M059J (cell line): ENCODE results near the gene CCDC141. TPM values are rescaled to one million over a fixed set of nuclear protein-coding genes. Genes with fewer than 3 reads are reported as not detected.
A peak's percentile ranks its signal among the peaks of the same experiment; 100 is the strongest.

Experiments used
- DNase-seq: peaks from one replicate; pipeline ENCODE4 v3.0.0-alpha.2; 2012; ENCODE audit warnings: low read depth
- total RNA-seq: library from RNA; depleted of rRNA; stranded (reverse); fragments of >200 nt; shearing (Covaris generic); gene quantifications from 2 replicates; pipeline ENCODE4 v1.2.3, GENCODE V29; 2014

Gene CCDC141
- total RNA-seq, 1 experiment from 2014 or later = 0.07 TPM

DNA sequence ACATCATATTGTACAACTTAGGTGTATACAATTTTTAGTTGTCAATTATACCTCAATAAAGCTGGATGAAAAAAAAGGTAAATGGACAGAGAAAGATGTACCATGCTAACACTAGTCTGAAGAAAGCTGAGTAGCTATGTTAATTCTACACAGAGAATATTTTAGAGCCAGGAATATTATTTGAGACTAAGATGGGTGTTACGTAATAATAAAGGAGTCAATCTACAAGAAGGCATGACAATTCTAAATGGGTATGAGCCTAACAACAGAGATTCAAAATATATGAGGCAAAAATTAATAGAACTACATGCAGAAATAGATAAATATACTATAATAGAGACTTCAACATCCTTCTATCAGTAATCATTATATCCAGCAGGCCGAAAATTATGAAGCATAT, 69.1 kb downstream of the CCDC141 start:
- DNase-seq = no peak

DNA sequence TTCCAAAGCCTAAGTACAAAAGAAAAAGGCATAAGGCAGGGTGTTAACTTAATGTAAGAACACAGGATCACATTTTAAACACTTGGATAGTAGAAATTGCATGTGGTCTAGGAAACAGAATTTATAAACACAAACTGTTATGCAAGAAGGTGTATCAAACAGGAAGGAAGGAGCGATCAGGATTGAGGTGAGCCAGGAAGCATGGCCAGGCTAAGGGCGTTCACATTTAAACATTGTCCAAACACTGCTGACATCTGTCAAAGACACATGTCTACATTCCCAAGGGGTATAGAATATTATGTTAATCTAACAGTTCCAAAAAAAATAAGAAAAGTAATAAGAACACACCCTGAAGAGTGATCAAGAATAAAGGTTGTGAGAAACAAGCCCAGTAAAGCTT, 71.3 kb downstream of the CCDC141 start:
- DNase-seq = no peak

DNA sequence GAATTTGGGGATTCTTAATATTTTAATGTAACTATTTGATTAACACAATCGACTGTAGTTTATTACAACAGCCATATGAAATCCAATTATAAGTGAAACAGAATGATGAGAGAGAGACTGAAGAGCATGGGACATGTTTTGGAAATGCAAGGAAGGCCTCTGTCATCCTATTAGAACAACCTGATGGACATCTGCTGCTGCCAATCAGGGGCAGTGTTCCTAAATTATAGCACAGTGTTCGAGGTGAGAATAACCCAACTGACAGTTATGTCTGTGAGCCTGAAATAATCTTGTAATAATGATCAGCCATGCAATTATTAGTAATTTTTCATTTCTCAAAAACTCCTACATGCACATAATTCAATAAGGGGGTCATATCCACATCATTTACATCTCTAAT, 73.6 kb downstream of the CCDC141 start:
- DNase-seq = no peak

DNA sequence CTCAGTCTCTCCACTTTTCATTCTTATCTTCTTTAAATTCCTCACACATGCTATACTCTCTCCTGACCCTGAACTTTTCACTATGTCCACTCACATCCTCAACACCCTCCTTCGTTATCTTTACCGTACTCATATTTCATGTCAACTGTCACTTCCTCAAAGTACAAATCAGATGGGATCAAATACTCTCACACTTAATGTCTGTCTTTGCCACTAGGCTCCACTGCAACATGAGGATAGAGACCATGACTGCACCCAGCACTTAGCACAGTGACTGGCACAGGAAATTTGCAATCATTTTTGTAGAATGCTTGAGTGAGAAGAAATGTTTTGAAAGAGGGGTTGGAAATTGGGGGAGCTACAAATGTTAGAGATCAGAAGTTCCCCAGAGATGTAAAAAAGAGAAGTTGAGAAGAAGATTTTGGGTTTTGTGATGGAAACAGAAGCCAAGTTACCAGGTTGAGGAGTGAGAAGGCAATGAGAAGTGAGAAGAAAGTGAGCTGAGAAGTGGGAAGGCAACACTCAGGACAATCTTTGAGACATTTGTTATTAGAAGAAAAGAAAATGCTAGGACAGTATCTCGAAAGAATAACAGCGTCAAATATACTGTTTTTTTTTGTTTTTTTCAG, 87.0 kb downstream of the CCDC141 start:
- no peak for DNase-seq

DNA sequence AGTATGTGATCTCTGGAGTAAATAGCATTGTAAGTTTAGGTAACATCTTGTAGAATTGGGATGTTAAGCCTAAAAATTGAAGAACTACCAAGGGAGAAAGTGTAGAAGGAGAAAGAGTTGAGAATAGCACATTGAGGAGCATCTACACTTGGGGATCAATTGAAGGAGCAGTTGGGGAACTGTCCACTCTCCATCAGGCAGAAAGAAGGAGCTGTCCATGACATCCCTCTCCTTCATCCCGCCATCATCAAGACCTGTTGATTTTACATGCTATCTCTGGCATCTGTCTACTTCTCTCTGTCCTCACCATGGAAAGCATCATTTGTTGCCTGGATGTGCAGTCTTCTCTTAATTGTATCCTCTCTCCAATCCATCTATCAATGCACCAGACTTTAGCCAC, 87.8 kb downstream of the CCDC141 start:
- no peak for DNase-seq

DNA sequence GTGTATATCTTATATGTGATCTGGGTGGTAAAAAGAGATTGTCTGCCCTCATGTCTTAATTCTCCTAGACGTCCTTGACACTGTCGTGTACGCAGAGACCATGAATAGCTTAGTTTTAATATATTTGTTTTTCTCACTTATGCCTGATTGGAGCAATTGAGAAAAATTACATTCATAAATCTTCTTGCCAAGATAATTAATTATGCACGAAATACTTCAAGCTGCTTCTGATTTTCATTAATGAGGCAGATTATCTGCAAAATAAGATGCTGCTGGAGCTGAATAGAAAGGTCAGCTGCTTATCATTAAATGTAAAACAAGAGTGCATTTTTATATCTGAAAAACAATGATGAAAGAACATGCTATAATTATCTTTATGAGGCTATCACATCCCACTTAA, 95.9 kb downstream of the CCDC141 start:
- no peak for DNase-seq

DNA sequence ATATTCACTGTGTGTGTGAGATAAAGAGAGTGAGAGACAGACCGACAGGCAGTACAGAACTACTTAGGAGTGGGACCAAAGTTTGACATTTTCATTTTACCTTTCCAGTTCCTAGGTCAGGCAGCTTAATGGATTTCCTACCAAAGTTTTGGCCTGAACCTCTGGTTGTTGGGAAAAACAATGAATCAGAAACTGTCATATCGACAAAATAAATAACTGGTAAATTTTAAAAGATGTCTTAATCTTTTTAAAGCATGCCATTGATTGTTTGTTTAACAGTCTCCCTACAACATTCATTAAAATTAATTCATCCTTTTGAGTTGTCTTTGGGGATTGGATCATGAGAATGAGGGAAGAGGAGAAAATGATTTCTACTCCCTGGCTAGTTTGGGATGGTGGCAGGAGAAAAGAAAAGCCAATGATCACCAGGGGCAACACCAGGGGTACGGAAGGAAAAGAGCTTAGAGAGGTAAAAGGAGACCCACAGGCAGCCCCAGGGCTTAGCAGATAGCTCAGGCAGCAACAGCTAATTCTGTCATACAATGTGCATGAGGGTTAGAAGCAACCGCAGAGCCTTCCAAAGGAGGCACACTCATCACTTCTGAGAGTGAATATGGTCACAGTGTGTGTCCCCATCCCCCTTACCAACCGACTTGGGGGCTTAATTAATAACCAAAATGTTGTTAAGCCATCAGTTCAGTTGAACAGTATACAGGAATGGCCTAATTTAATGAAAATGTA, 98.5 kb downstream of the CCDC141 start:
- DNase-seq = peak; percentile 3

DNA sequence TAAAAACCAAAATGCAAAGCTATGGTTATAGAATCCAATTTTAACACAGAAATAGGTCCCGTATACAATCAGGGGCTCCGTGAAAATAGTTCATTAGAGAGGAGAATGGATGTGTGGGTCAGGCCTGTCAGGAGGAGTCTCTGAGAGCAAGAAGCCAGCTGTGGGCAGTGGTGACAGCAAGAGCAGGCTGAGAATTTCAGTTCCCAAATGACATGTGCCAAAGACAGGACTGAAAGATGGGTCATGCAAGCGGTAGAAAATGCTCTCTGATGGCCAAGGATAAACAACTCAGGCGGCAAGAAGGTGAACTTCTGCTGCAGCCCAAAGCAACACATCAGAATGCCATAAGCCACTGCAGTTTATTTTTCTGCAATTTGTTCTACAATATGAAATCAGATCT, 100.4 kb downstream of the CCDC141 start:
- no peak for DNase-seq

- DNase-seq = no peak
These were observed 100.8 kb downstream of the CCDC141 start for GRCh38 chr2:178949151-178949550.

DNA sequence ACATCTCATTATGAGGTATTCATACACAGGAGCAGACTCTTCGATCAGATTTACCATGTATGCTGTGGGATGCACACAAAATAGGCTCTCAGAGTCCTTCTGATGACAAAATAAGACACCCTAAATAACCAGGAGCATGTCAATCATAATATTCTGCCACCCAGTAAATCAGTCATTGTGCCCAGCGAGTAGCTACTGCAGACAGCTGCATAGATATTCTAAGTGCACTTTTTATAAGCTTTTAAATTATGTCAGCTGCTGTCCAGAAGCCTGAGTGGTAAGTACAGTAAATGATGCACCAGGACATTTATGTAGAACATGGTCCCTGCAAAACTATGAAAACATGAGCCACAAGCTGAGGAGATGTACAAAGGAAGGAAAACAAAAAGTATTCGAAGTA, 102.9 kb downstream of the CCDC141 start:
- no peak for DNase-seq

DNA sequence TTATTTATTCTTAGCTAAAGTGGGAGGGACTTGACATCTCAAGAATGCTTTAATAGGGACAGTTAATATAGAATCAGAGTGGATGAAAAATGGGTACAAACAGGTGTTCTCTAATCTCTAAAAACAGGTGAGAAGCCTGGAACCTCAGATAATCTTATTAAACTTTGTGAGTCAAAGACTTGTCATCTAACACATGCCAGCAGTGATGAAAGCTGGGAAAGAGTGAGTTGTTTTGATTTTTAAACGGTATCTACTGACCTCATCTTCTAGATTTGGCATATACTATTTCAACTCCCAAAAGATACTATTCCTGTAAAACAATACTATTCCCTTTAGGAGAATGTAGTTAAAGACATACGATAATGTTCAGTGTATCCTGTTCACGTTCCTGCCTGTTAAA, 103.4 kb downstream of the CCDC141 start:
- peak; percentile 4 for DNase-seq

DNA sequence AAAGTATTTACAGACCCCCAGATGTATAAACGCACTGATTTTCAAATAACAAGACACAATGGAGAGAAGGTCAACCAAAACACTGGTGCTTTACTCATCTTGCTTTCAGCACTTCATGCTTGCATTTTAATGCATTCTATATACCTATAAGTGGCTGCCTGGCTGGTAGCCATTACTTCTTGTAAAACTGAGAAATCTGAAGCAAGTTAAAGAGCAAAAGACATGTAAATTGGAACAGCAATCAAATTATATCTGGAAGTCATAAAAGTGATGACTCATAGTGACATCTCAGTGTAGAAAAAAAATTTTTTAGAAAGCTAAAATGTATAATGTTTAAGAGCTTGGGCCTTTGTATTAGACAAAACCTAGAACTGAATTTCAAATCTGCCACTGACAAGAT, 106.2 kb downstream of the CCDC141 start:
- no peak for DNase-seq

DNA sequence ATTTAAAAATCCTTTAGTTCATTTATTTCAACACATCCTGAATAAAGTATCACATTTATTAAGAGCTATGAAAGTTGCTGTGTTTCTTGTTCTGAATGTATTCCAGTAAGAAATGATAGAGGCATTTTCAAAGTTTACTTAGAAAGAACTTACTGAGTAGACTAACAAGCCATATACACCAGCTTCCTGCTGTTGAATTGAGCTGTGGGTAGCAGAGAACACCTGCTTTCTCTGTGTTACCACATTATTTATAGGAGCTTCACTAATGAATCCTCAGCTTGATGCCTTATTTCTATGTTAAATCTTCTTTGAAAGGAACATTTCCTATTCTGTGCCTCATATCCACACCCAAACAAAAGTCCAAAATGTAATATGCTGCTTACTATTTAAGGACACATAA, 115.4 kb downstream of the CCDC141 start:
- DNase-seq = no peak

GRCh38 chr2:178933493-178933892, 116.4 kb downstream of the CCDC141 start:
- DNase-seq = no peak

DNA sequence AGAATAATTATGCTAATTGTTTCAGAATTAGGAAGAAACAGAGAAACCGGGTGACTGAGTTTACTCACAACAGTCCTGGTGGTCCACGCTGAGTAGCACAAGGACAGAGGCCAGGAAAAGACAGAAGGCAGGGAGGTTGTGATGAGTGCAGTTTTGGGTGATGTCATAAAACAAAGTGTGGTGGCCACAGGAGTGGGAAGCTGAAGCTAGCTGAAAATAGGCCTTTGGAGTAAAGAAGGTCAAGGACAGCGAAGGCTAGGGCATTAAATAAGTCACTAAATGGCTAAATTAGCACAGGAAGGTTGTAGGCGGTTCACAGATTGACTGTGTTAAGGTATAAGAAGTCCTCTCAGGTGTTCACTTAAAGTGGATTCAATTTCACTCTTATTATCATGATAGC, 121.9 kb downstream of the CCDC141 start:
- DNase-seq = no peak

- DNase-seq = no peak
These were observed 122.8 kb downstream of the CCDC141 start for GRCh38 chr2:178927173-178927572.

GRCh38 chr2:178924817-178925216, 125.1 kb downstream of the CCDC141 start:
- peak; percentile 12 for DNase-seq

DNA sequence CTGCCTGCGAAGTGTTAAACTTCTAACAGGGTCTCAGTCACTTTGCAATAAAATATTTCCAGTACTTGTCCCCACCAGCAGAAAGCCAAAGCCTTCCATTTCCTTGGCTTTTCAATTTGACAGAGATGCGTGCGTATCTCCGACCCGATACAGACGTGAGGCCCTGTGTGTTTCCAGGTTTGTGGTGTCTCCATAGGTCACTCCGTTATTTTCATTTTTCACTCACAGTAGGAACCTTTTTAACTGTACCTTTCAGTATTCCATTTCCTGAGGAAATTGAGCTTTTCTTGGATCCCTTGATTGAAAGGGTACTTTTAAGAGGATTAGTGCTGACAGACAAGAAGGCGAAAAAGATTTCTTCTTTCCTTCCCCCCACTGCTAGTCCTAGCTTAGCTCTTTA, 126.4 kb downstream of the CCDC141 start:
- no peak for DNase-seq

DNA sequence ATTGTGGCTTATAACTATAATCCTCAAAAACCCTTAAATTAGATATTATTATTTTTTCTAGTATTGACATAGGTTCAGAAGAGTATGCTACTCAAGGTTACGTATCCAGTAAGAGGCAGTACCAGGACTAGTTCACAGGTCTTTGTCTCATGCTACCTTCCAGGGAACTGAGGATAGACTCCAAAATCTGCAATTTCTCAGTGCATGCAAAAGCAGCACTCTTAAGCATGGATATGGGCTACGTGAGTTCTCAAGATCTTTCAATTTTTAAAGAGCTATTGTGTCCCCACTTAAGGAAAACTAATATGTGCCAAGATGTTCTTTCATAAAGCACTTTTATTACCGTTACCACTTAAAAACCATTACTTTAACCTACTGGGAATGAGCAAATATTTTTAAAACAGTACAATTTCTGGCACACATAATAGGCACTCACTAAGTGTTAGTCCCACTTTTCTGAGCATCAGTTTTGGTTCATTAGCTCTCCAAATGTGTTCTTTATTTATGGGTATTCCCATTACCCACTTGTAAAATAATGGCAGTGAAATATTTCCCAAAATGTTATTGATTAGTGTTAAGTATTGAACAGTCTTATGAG, 128.9 kb downstream of the CCDC141 start:
- DNase-seq = no peak

DNA sequence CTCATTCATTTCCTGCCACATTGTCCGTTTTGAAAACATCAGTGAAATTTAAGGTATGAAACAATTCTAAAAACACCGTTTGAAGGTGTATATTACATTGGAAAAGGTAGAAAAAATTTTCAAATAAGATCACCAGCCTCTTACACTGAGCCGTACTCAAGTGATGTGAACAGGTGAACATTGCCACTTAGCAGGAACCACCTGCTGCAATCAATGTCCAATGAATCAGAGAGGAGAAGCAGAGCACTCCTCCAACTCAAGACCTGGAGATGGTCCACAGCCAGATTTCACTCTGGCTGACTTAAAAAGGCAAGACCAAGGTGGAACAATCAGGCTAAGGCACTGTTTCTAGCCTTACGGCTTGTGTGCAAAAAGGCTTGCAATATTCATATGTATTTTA, 132.4 kb downstream of the CCDC141 start:
- no peak for DNase-seq

- no peak for DNase-seq
These were observed 134.3 kb downstream of the CCDC141 start for GRCh38 chr2:178915423-178916173.

- DNase-seq = peak; percentile 79
These were observed 135.6 kb downstream of the CCDC141 start for GRCh38 chr2:178914259-178914849.
